Skeletal muscle satellite cell (primary cell): ENCODE data around the gene APBB2.
A peak's percentile ranks its signal among the peaks of the same experiment; 100 is the strongest.
"Not testable (repeated sequence)": the region's sequence is repeated elsewhere in the genome, so short reads cannot be mapped to it uniquely, and the experiment has no call there.

Experiments used
- H3K27me3 ChIP-seq: 2 replicates; pipeline ENCODE4 v1.7.0; 2013; ENCODE audit warnings: low read length; ENCODE audit not compliant: control insufficient read depth, insufficient read depth
- H3K36me3 ChIP-seq: 2 replicates; pipeline ENCODE4 v1.7.0; 2013; ENCODE audit warnings: mild to moderate bottlenecking, control low read depth, low read length; ENCODE audit not compliant: insufficient read depth
- H3K4me1 ChIP-seq: 2 replicates; pipeline ENCODE4 v1.7.0; 2013; ENCODE audit warnings: low read length; ENCODE audit not compliant: control insufficient read depth, insufficient read depth
- H3K4me2 ChIP-seq: 2 replicates; pipeline ENCODE4 v1.7.0; 2013; ENCODE audit warnings: mild to moderate bottlenecking, low read length
- H3K4me3 ChIP-seq: 2 replicates; pipeline ENCODE4 v1.7.0; 2013; ENCODE audit warnings: low read length
- H3K9ac ChIP-seq: 2 replicates; pipeline ENCODE4 v1.7.0; 2013; ENCODE audit warnings: mild to moderate bottlenecking, low read depth, low read length, moderate library complexity
- H3K9me3 ChIP-seq: replicated peaks from 2 replicates; pipeline ENCODE4 v1.7.0; 2013; ENCODE audit warnings: mild to moderate bottlenecking, control low read depth, low read length

Gene APBB2

GRCh38 chr4:41064953-41065352, 149.4 kb downstream of the APBB2 start:
- Histone ChIP-seq H3K4me1 (peaks cover 36% of the 10 kb centered on the region), H3K27me3 (no peaks in the 10 kb centered on the region), H3K4me3 (no peak overlapping the region), H3K9ac (no peak overlapping the region), H3K36me3 (peaks cover 5% of the 10 kb centered on the region), H3K9me3 (no peaks in the 10 kb centered on the region), H3K4me2 (no peak overlapping the region)

DNA sequence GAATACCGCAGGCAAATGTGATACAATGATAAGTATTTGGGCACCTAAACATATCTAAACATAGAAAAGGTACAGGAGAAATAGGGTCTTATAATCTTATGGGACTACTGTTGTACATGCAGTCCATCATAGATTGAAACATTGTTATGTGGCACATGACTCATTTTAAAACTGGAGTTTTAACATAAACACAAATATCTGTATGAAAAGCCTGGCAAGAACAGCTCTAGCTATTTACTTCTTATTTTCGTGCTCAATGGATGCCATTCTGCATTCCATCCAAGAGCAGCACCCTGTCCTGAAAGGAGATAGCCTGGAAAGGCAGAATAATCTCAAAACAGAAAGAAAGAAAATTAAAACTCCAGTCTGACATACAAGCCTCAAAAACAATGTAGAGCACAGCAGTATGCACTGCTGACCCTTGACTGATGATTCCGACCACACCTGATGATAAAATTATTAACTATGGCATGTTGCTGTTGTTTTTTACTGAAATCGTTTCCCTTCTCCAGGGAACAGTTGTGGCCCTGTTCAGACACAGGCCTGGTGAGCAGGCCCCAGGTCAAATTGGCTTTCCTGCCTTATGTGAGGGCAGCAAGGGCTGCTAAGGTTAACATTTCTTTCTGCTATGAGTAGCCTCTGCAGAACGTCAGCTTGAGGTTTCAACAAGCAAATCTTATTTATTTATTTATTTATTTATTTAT, 152.7 kb downstream of the APBB2 start:
- H3K9ac ChIP-seq: peak overlapping the region; percentile 26
- peaks cover 68% of the 10 kb centered on the region for H3K4me1 ChIP-seq
- peaks cover 11% of the 10 kb centered on the region for H3K36me3 ChIP-seq
- H3K27me3 ChIP-seq: no peaks in the 10 kb centered on the region
- peak overlapping the region; percentile 29 for H3K4me3 ChIP-seq
- H3K4me2 ChIP-seq: peak overlapping the region; percentile 79
- H3K9me3 ChIP-seq: no peaks in the 10 kb centered on the region

- Histone ChIP-seq H3K4me2 (peak overlapping the region; percentile 79), H3K9me3 (no peaks in the 10 kb centered on the region), H3K4me1 (peaks cover 73% of the 10 kb centered on the region), H3K4me3 (peak overlapping the region; percentile 52), H3K9ac (peak overlapping the region; percentile 67), H3K36me3 (peaks cover 16% of the 10 kb centered on the region), H3K27me3 (no peaks in the 10 kb centered on the region)
Measured at GRCh38 chr4:41060352-41061334, 153.7 kb downstream of the APBB2 start.

DNA sequence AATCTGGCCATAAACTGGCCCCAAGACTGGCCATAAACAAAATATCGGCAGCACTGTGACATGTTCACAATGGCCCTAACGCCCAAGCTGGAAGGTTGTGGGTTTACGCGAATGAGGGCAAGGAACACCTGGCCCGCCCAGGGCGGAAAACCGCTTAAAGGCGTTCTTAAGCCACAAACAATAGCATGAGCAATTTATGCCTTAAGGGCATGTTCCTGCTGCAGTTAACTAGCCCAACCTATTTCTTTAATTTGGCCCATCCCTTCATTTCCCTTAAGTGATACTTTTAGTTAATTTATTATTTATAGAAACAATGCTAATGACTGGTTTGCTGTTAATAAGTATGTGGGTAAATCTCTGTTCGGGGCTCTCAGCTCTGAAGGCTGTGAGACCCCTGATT, 154.9 kb downstream of the APBB2 start:
- not testable (repeated sequence) for H3K9me3 ChIP-seq, H3K4me3 ChIP-seq, H3K9ac ChIP-seq, H3K27me3 ChIP-seq
- Histone ChIP-seq H3K4me1 (peaks cover 73% of the 10 kb centered on the region), H3K4me2 (peak overlapping the region; percentile 79), H3K36me3 (peaks cover 12% of the 10 kb centered on the region)

DNA sequence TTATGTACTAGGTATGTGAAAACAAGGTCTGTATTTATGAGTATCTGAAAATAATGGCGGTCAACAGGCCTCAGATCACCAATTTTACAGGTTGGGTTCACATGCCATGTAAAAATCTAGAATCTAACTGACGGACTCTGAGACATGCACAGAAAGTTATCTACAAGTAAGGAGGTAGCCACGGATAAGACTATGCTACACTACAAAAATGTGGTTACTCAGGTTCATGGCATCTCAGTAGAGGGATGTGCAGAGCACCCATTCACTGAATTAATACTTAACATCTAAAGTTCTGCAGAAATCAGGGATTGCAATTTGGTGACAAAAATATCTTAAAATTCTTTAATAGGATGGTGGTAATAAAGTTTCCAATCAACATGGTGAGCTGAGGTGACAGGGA, 155.9 kb downstream of the APBB2 start:
- H3K9ac ChIP-seq: no peak overlapping the region
- peak overlapping the region; percentile 10 for H3K4me2 ChIP-seq
- no peak overlapping the region for H3K4me3 ChIP-seq
- H3K36me3 ChIP-seq: peaks cover 17% of the 10 kb centered on the region
- no peaks in the 10 kb centered on the region for H3K9me3 ChIP-seq
- H3K27me3 ChIP-seq: no peaks in the 10 kb centered on the region
- peaks cover 71% of the 10 kb centered on the region for H3K4me1 ChIP-seq

DNA sequence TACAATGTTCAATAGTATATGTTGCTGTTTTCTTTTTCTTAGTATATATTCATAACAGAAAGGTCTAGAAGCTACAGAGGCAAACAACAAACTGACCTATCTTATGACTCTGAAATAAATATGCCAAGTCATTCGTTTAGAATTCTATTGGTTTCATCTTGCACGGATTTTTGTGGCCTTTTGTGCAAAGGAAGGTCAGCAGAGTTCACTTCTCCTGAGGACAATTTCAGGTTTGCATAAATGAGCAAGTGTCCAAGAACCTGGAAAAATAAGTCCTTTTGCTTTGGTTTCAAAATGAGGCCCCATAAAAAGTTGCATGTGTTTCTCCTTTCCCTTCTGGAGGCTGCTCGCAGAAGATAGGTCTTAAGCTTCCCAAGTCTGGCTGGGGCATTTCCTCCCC, 156.9 kb downstream of the APBB2 start:
- H3K9me3 ChIP-seq: no peaks in the 10 kb centered on the region
- H3K4me1 ChIP-seq: peaks cover 62% of the 10 kb centered on the region
- peak overlapping the region; percentile 61 for H3K4me2 ChIP-seq
- H3K36me3 ChIP-seq: peaks cover 18% of the 10 kb centered on the region
- no peaks in the 10 kb centered on the region for H3K27me3 ChIP-seq
- H3K9ac ChIP-seq: peak overlapping the region; percentile 57
- H3K4me3 ChIP-seq: peak overlapping the region; percentile 37

GRCh38 chr4:41052287-41052686, 162.1 kb downstream of the APBB2 start:
- Histone ChIP-seq H3K27me3 (no peaks in the 10 kb centered on the region), H3K9ac (no peak overlapping the region), H3K4me1 (peaks cover 18% of the 10 kb centered on the region), H3K9me3 (no peaks in the 10 kb centered on the region), H3K4me2 (no peak overlapping the region), H3K4me3 (no peak overlapping the region), H3K36me3 (peaks cover 25% of the 10 kb centered on the region)

- H3K9me3 ChIP-seq: no peaks in the 10 kb centered on the region
- H3K4me3 ChIP-seq: no peak overlapping the region
- no peak overlapping the region for H3K9ac ChIP-seq
- H3K4me1 ChIP-seq: peaks cover 8% of the 10 kb centered on the region
- no peaks in the 10 kb centered on the region for H3K27me3 ChIP-seq
- no peak overlapping the region for H3K4me2 ChIP-seq
- H3K36me3 ChIP-seq: peaks cover 19% of the 10 kb centered on the region
Measured at GRCh38 chr4:41050880-41051775, 163.2 kb downstream of the APBB2 start.

- peaks cover 19% of the 10 kb centered on the region for H3K36me3 ChIP-seq
- no peak overlapping the region for H3K4me2 ChIP-seq
- H3K4me1 ChIP-seq: peaks cover 8% of the 10 kb centered on the region
- no peak overlapping the region for H3K9ac ChIP-seq
- no peaks in the 10 kb centered on the region for H3K9me3 ChIP-seq
- no peaks in the 10 kb centered on the region for H3K27me3 ChIP-seq
- H3K4me3 ChIP-seq: no peak overlapping the region
Measured at GRCh38 chr4:41050116-41050515, 164.2 kb downstream of the APBB2 start.

- not testable (repeated sequence) for H3K4me3 ChIP-seq, H3K4me1 ChIP-seq, H3K4me2 ChIP-seq, H3K9ac ChIP-seq, H3K9me3 ChIP-seq, H3K27me3 ChIP-seq
- peaks cover 19% of the 10 kb centered on the region for H3K36me3 ChIP-seq
Measured at GRCh38 chr4:41049176-41049575, 165.2 kb downstream of the APBB2 start.

DNA sequence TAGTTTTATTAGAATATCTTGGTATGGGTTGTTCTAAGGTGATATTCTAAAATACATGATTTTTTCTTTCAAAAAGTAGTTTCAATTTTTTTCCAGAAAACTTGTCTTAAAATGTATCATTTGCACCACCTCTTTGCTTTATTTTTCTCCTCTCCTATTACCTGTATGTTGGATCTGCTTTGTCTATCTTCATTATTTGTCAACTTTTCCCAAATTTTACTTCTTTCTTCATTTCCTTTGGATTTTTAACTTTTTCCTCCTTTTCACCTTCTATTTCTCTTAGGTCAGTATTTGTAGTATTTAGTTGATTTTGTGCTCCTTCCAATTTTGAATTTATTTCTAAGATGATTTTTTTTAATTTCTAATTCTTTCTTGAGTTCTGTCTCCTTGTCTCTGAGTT, 169.6 kb downstream of the APBB2 start:
- Histone ChIP-seq H3K9me3 (no peaks in the 10 kb centered on the region), H3K4me2 (no peak overlapping the region), H3K4me3 (no peak overlapping the region), H3K27me3 (no peaks in the 10 kb centered on the region), H3K36me3 (peaks cover 3% of the 10 kb centered on the region), H3K9ac (no peak overlapping the region), H3K4me1 (no peaks in the 10 kb centered on the region)
